ENCODE measurements around the gene CEACAM6.
"Not testable (repeated sequence)": the region's sequence is repeated elsewhere in the genome, so short reads cannot be mapped to it uniquely, and the experiment has no call there.

DNA sequence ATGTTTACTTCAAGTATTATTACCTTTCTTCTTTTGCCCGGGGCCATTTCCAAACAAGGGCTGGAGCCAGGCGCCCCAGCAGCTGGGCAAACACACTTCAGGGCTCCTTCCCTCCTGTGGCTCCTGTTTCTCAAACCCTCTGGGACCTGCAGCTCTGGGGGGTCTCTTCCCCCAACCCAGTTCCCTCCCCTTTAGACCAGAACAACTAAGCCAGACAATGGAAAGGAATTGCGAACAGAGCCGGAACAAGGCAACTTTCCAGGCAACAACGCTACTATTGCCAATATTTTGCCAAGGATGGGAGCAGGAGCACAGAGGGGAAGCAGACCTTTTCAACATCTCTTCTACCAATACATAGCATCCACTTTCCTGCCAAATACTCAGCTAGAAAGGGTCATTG is 33.7 kb downstream of the CEACAM6 start:
- not testable (repeated sequence) for TF ChIP-seq CTCF, POLR2A, EP300 (IDR thresholded peaks at IDR 0.05)

All from tibial nerve (tissue), 4 donors.